Lower leg skin (tissue), 3 donors: Measurements from ENCODE around the gene SRPK3.

ENCODE experiments used
- POLR2A ChIP-seq, 2 donors: fragments of 450-650 bp; IDR thresholded peaks; one replicate each; pipeline ENCODE4 v1.6.1; 2016 to 2017; ENCODE audit warnings: antibody characterized with exemption in 2 of 2, mild to moderate bottlenecking in 1 of 2, moderate library complexity in 1 of 2
- TF ChIP-seq, protein P1 (sequence below), 3 donors: fragments of 450-650 bp; IDR thresholded peaks; one replicate each; pipeline ENCODE4 v1.5.1; 2016; ENCODE audit warnings: antibody characterized with exemption in 3 of 3, mild to moderate bottlenecking in 3 of 3, moderate library complexity in 2 of 3

DNA sequence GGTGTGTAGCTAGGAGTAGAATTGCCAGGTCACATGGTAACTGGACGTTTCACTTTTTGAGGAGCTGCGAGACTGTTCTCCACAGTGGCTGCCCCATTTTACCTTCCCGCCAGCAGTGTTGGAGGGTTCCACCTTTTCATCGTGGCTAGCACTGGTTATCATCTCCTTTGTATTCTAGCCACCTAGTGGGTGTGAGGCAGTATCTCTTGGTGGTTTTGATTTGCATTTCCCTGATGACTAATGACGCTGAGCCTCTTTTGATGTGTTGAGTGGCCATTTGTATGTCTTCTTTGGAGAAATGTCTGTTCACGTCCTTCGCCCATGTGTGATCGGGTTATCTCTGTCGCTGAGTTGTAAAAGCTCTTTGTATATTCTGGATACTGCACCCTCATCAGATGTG is 45.6 kb upstream of the SRPK3 start:
- TF ChIP-seq POLR2A (IDR thresholded peaks at IDR 0.05), result no peak
- TF ChIP-seq, protein P1, sequence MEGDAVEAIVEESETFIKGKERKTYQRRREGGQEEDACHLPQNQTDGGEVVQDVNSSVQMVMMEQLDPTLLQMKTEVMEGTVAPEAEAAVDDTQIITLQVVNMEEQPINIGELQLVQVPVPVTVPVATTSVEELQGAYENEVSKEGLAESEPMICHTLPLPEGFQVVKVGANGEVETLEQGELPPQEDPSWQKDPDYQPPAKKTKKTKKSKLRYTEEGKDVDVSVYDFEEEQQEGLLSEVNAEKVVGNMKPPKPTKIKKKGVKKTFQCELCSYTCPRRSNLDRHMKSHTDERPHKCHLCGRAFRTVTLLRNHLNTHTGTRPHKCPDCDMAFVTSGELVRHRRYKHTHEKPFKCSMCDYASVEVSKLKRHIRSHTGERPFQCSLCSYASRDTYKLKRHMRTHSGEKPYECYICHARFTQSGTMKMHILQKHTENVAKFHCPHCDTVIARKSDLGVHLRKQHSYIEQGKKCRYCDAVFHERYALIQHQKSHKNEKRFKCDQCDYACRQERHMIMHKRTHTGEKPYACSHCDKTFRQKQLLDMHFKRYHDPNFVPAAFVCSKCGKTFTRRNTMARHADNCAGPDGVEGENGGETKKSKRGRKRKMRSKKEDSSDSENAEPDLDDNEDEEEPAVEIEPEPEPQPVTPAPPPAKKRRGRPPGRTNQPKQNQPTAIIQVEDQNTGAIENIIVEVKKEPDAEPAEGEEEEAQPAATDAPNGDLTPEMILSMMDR (IDR thresholded peaks at IDR 0.05), result no peak
